Endothelial cell of umbilical vein (primary cell): ENCODE data around the gene TBC1D4. TPM values are rescaled to one million over a fixed set of nuclear protein-coding genes. Genes with fewer than 3 reads are reported as not detected.

Experiments
- BruUV-seq: library from RNA; stranded (reverse); fragments of 400-500 nt; replicated peaks from 2 replicates; lab custom pipeline; 2021; lab: Mats Ljungman, UMichigan
- CTCF ChIA-PET: fragments of 300-600, 350-600 bp; sonication (Branson Sonifier 250); formaldehyde crosslinking; loops from one replicate; lab custom pipeline; 2021; ENCODE audit warnings: antibody characterized with exemption, inconsistent platforms; lab: Charles Lee
- POLR2A ChIA-PET: fragments of 300-600, 350-600 bp; sonication (Branson Sonifier 250); formaldehyde crosslinking; loops from one replicate; lab custom pipeline; 2021; ENCODE audit warnings: antibody characterized with exemption, inconsistent platforms; lab: Charles Lee
- DNase-seq: peaks from one replicate; pipeline ENCODE4 v3.0.0-alpha.2; 2011; ENCODE audit warnings: low read depth, low spot score
- FAIRE-seq: peaks from 2 replicates; lab custom pipeline; 2011; peaks lifted over from hg19 to GRCh38; lab: Jason Lieb, UNC
- H2AFZ ChIP-seq: 2 replicates; pipeline ENCODE4 v1.6.0; 2012; ENCODE audit warnings: low read depth, low read length, control low read depth, inconsistent platforms
- H3K27ac ChIP-seq: 2 replicates; pipeline ENCODE4 v1.5.1; 2011; ENCODE audit warnings: low read depth, mild to moderate bottlenecking, control low read depth, low read length, moderate library complexity; ENCODE audit not compliant: insufficient read depth
- H3K27me3 ChIP-seq, 2 experiments: 2 replicates each; pipeline versions ENCODE4 v1.6.0 to v1.6.1; 2011; ENCODE audit warnings: low read length in 2 of 2, mixed read lengths in 1 of 2; ENCODE audit not compliant: control insufficient read depth in 2 of 2, insufficient read depth in 2 of 2
- H3K36me3 ChIP-seq, 2 experiments: 2 replicates in 1 of 2; 3 replicates in 1 of 2; pipeline ENCODE4 v1.5.1; 2011; ENCODE audit warnings: low read length in 2 of 2, mild to moderate bottlenecking in 1 of 2, moderate library complexity in 1 of 2; ENCODE audit not compliant: control insufficient read depth in 2 of 2, insufficient read depth in 2 of 2; ENCODE audit errors: extremely low read depth in 1 of 2
- H3K4me1 ChIP-seq: 3 replicates; pipeline ENCODE4 v1.5.1; 2011; ENCODE audit warnings: mild to moderate bottlenecking, low read length; ENCODE audit not compliant: control insufficient read depth, insufficient read depth; ENCODE audit errors: extremely low read depth
- H3K4me2 ChIP-seq: 2 replicates; pipeline ENCODE4 v1.6.1; 2011; ENCODE audit warnings: low read length, control low read depth, mixed read lengths; ENCODE audit not compliant: insufficient read depth
- H3K4me3 ChIP-seq, 3 experiments: fragments of 200-600 bp in 1 of 3; sonication (generic), shearing (Covaris generic) in 1 of 3; replicated peaks in 1 of 3; 2 replicates each; pipeline ENCODE4 v1.5.1; 2011 to 2016; ENCODE audit warnings: control low read depth in 3 of 3, low read length in 3 of 3, mild to moderate bottlenecking in 2 of 3, inconsistent platforms in 1 of 3, low read depth in 1 of 3, moderate library complexity in 1 of 3; ENCODE audit not compliant: insufficient read depth in 1 of 3
- H3K79me2 ChIP-seq: 2 replicates; pipeline ENCODE4 v1.6.0; 2012; ENCODE audit warnings: low read length, inconsistent platforms; ENCODE audit not compliant: control insufficient read depth, insufficient read depth
- H3K9ac ChIP-seq: replicated peaks from 2 replicates; pipeline ENCODE3; 2011; ENCODE audit warnings: low read length, control low read depth; ENCODE audit not compliant: insufficient read depth; ENCODE audit errors: extremely low read depth
- H3K9me1 ChIP-seq: replicated peaks from 3 replicates; pipeline ENCODE4 v1.6.0; 2011; ENCODE audit warnings: mild to moderate bottlenecking, low read length; ENCODE audit not compliant: control insufficient read depth, insufficient read depth; ENCODE audit errors: extremely low read depth
- H3K9me3 ChIP-seq: replicated peaks from 2 replicates; pipeline ENCODE4 v1.5.1; 2012; ENCODE audit warnings: low read length, inconsistent platforms; ENCODE audit not compliant: control insufficient read depth, insufficient read depth
- H4K20me1 ChIP-seq: replicated peaks from 2 replicates; pipeline ENCODE3; 2011; ENCODE audit warnings: mild to moderate bottlenecking, low read length; ENCODE audit not compliant: control insufficient read depth, insufficient read depth; ENCODE audit errors: extremely low read depth
- EZH2 ChIP-seq: IDR thresholded peaks from 2 replicates; pipeline ENCODE4 v1.6.1; 2012; ENCODE audit warnings: borderline replicate concordance, low read depth, mild to moderate bottlenecking, moderate library complexity, low read length, inconsistent platforms; ENCODE audit not compliant: severe bottlenecking
- JUN ChIP-seq: IDR thresholded peaks from 2 replicates; pipeline ENCODE4 v1.6.1; 2011; ENCODE audit warnings: borderline replicate concordance, low read depth; ENCODE audit not compliant: insufficient read length, insufficient read depth
- MYC ChIP-seq: IDR thresholded peaks from one replicate; pipeline ENCODE4 v1.6.1; 2011; ENCODE audit warnings: mild to moderate bottlenecking, low read depth, low read length
- POLR2A ChIP-seq: IDR thresholded peaks from 2 replicates; pipeline ENCODE4 v1.6.1; 2012; ENCODE audit warnings: low read depth, mild to moderate bottlenecking, control low read depth, low read length
- POLR2AphosphoS5 ChIP-seq: IDR thresholded peaks from 2 replicates; pipeline ENCODE4 v1.6.1; 2012; ENCODE audit warnings: low read depth, mild to moderate bottlenecking, control low read depth, low read length, moderate library complexity; ENCODE audit not compliant: insufficient read depth
- dilution Hi-C: fragments of 300-500 bp; cut with MboI; formaldehyde crosslinking; loops from one replicate; pipeline ENCODE4 v1.15.0; 2019; ENCODE audit warnings: low sequenced_read_pairs; ENCODE audit not compliant: extremely low pct_ligation_motif_present
- intact Hi-C: fragments of 100-400 bp; cut with micrococcal nuclease; formaldehyde crosslinking; loops from one replicate; pipeline ENCODE4 v1.10.0; 2022
- polyA plus RNA-seq, 4 experiments: library from polyadenylated mRNA; depleted of rRNA in 3 of 4; stranded (reverse) in 3 of 4; unstranded in 1 of 4; fragments of >200 nt; gene quantifications; 2 replicates each; pipeline versions ENCODE4 v1.2.1 to v1.2.3, GENCODE V29; 2011 to 2012; ENCODE audit warnings: missing spikeins in 1 of 4
- total RNA-seq: library from RNA; stranded (reverse); gene quantifications from 2 replicates; pipeline ENCODE4 v1.2.3, GENCODE V29; 2021
- TF ChIP-seq, protein P1 (sequence below): IDR thresholded peaks from 2 replicates; pipeline ENCODE4 v1.6.1; 2011; ENCODE audit not compliant: insufficient read depth, insufficient read length
- TF ChIP-seq, protein P2 (sequence below), 2 donors: IDR thresholded peaks; 1 replicate in 1 of 2; 2 replicates in 1 of 2; pipeline ENCODE4 v1.5.1; 2011; ENCODE audit warnings: low read length in 2 of 2, mild to moderate bottlenecking in 2 of 2, moderate library complexity in 2 of 2, control low read depth in 1 of 2, inconsistent platforms in 1 of 2, low read depth in 1 of 2; ENCODE audit not compliant: insufficient read depth in 1 of 2; ENCODE audit errors: extremely low read depth in 1 of 2

The TBC1D4 gene
- total and polyA plus RNA-seq, 2 donors (not counting 3 experiments of a cell fraction or from before 2014, with no cell fraction given), result 58.3 to 81.0 TPM

DNA sequence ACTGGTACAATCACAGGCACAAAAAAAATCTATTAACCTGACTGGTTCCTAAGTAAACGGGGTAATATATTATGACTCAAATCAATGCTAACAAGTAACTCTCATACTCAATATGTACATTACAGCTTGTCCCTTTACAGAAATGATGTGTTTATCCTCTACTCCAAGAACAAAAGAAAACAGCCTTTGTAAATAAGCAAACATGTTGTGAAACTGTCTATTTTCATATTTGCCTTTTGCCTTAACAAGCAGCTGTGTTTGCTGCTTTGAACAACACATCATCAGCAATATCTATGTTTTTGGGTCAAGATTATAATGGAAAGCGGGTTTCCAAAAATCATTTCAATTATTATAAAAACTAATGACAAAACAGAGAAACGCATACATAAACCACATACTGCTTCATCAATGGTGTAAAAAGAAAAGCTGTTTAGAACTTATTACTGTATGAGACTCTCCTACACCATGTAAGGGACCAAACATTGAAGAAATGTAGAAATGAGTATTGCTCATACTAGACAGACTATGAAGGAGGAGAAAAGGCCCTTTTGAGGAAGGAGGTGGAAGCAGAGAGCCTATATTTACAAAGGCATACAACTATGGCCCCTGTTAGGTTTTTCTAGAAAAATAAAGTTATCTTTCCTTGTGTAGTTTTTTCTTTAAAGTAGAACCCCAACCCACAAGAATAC is 14.8 kb downstream of the TBC1D4 start:
- dilution Hi-C loops (no loop called here), intact Hi-C loops (no loop called here)
- H3K9me3 ChIP-seq, result no peaks in the 10 kb centered on the region
- BruUV-seq, result no TSS peak
- no peaks in the 10 kb centered on the region for H3K9me1 ChIP-seq
- H3K9ac ChIP-seq, result no peak overlapping the region
- FAIRE-seq (no peak), DNase-seq (no peak)
- no peaks in the 10 kb centered on the region for H4K20me1 ChIP-seq
- H3K36me3 ChIP-seq, result no peaks in the 10 kb centered on the region
- H3K4me2 ChIP-seq, result no peak overlapping the region
- ChIA-PET POLR2A (no interaction called here), CTCF (interaction anchor here (1.2 to 3.5 kb wide), 2 partner anchors 10 to 15 kb away, joined by 7 to 13 read pairs; partner anchors contain the start of gene TBC1D4)
- peaks cover 3% of the 10 kb centered on the region for H3K79me2 ChIP-seq
- no peak overlapping the region for H3K27ac ChIP-seq
- H3K4me1 ChIP-seq, result no peaks in the 10 kb centered on the region
- TF ChIP-seq MYC (no peak), JUN (no peak), EZH2 (no peak), POLR2A (no peak), POLR2AphosphoS5 (no peak)
- TF ChIP-seq, protein P1, sequence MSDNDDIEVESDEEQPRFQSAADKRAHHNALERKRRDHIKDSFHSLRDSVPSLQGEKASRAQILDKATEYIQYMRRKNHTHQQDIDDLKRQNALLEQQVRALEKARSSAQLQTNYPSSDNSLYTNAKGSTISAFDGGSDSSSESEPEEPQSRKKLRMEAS, result no peak
- no peak overlapping the region for H2AFZ ChIP-seq
- H3K4me3 ChIP-seq, result no peak overlapping the region
- no peaks in the 10 kb centered on the region for H3K27me3 ChIP-seq

DNA sequence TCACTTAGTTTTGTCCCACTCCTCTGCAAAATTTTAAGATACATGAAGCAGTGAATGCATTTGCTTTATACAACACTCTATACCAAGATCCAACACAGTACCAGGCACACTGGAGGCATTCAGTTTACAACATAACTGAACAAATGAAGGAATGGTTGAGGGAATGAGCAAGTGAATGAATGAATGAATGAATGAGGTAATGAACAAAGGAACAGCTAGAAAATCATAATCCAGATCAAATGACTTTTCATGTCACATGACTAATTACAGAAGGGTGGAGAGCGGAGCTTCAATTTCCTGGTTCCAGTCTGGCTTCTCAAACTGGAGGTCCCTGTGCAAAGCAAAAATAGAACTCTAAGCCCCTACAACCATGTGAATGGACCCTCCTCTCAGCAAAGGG is 16.7 kb downstream of the TBC1D4 start:
- no peak overlapping the region for H3K27ac ChIP-seq
- no TSS peak for BruUV-seq
- DNase-seq (no peak), FAIRE-seq (no peak)
- no peaks in the 10 kb centered on the region for H3K4me1 ChIP-seq
- no peaks in the 10 kb centered on the region for H3K27me3 ChIP-seq
- H2AFZ ChIP-seq, result no peak overlapping the region
- CTCF ChIA-PET, result no interaction called here
- intact Hi-C loops, result no loop called here
- no peak overlapping the region for H3K4me3 ChIP-seq
- H3K36me3 ChIP-seq, result no peaks in the 10 kb centered on the region
- POLR2A ChIA-PET, result no interaction called here
- dilution Hi-C loops, result no loop called here
- no peak overlapping the region for H3K4me2 ChIP-seq
- TF ChIP-seq POLR2AphosphoS5 (no peak), EZH2 (no peak)
- TF ChIP-seq, protein P2, sequence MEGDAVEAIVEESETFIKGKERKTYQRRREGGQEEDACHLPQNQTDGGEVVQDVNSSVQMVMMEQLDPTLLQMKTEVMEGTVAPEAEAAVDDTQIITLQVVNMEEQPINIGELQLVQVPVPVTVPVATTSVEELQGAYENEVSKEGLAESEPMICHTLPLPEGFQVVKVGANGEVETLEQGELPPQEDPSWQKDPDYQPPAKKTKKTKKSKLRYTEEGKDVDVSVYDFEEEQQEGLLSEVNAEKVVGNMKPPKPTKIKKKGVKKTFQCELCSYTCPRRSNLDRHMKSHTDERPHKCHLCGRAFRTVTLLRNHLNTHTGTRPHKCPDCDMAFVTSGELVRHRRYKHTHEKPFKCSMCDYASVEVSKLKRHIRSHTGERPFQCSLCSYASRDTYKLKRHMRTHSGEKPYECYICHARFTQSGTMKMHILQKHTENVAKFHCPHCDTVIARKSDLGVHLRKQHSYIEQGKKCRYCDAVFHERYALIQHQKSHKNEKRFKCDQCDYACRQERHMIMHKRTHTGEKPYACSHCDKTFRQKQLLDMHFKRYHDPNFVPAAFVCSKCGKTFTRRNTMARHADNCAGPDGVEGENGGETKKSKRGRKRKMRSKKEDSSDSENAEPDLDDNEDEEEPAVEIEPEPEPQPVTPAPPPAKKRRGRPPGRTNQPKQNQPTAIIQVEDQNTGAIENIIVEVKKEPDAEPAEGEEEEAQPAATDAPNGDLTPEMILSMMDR (IDR thresholded peaks at IDR 0.05; ENCODE audit: extremely low read depth in 1 of 2, insufficient read depth in 1 of 2, low read depth in 1 of 2, low read length in 2 of 2), result no peak
- no peaks in the 10 kb centered on the region for H3K9me1 ChIP-seq
- H3K79me2 ChIP-seq, result peaks cover 2% of the 10 kb centered on the region
- H3K9ac ChIP-seq, result no peak overlapping the region
- no peaks in the 10 kb centered on the region for H4K20me1 ChIP-seq
- H3K9me3 ChIP-seq, result no peaks in the 10 kb centered on the region
